Keratinocyte (primary cell): Measurements from ENCODE around the gene DPM3.

ENCODE experiments used
- CTCF ChIP-seq, 3 experiments: IDR thresholded peaks in 1 of 3; conservative IDR thresholded peaks in 1 of 3; optimal IDR thresholded peaks in 1 of 3; 2 replicates in 2 of 3; 3 replicates in 1 of 3; pipeline versions ENCODE3 to v1.5.1; 2011; ENCODE audit warnings: low read length in 3 of 3, mild to moderate bottlenecking in 3 of 3, moderate library complexity in 2 of 3, control low read depth in 1 of 3, inconsistent platforms in 1 of 3; ENCODE audit not compliant: insufficient read depth in 2 of 3; ENCODE audit errors: extremely low read depth in 1 of 3
- EZH2 ChIP-seq: IDR thresholded peaks from one replicate; pipeline ENCODE4 v1.6.1; 2012; ENCODE audit warnings: inconsistent platforms, mild to moderate bottlenecking, low read length, moderate library complexity

DNA sequence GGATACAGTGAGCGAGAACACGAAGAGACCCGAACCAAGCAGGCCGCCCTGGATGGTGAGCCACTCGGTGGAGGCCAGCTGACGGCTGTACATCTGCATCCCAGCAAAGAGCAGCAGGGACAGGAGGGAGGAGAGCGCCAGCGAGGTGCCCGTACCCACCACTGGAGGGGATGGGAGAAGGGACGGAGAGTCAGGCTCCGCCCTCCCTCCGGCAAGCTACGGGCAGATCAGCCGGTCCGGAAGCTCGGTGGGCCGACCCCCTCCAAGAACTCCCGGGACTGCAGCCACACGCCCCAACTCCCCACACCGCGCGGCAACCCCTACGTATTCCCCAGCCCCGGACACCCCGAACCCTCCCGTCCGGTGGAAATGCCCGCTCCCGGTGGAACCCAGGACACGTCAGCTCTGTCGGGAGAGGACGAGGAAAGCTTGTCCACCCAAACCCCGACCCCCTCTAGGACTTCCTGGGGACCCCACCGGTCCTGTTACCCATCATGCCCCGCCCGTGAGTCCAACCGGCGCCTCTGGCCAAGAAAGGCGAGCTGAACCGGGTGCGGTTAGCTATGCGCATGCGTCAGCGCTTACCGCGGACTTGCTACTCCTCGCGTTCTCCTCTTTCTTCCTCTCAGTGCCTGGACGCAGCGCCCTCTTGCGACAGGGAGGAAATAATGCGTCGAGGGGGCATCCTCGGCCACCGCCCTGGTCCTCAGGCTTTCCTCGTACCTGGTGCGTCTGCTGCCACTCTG is 32.6 kb upstream of the DPM3 start, which contains the start of gene KRTCAP2:
- TF ChIP-seq CTCF (optimal IDR thresholded peaks at IDR 0.05 in 1 of 3, IDR thresholded peaks at IDR 0.05 in 1 of 3, conservative IDR thresholded peaks at IDR 0.05 in 1 of 3; ENCODE audit: extremely low read depth in 1 of 3, insufficient read depth in 2 of 3, low read length in 3 of 3) (peak; percentile 96 to 98 (median 97)), EZH2 (no peak)
